CD4-positive, alpha-beta T cell treated with Interleukin-17A for 4 hours (primary cell): ENCODE results near the gene RNF217.
"Not testable (repeated sequence)": the region's sequence is repeated elsewhere in the genome, so short reads cannot be mapped to it uniquely, and the experiment has no call there.

Experiments used
- DNase-seq: peaks from one replicate; pipeline ENCODE4 v3.0.0-alpha.2; 2020; ENCODE audit warnings: mixed read lengths

The RNF217 gene

GRCh38 chr6:125020385-125020784 lies 58.1 kb downstream of the RNF217 start:
- DNase-seq = no peak

DNA sequence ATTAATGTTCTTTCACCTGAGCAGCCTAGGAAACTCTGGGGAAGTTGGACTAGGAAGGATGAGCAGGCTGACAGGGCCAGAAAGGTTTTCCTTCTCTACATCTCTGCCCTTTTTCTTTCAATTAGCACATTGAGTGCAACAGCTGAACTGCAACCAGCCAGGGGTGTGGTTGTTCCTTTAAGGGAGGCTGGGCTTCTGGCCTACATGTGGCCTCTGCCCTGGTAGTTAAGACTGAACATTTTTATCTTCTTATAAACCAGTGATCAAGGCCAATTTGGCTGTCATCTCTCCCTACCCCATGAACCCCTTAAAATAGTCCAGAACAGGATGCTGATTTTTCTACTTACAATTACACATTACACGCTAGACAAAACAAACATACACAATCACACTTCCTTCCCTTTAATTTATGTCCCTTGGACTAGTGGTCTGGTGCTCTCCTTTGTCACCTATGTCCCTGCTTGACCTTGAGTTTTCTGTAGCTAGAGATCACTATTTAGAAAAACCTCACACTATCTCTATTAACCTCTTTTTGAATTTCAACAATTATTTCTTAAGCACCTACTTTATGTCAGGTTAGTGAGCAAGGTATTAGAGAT lies 60.3 kb downstream of the RNF217 start:
- DNase-seq = no peak

DNA sequence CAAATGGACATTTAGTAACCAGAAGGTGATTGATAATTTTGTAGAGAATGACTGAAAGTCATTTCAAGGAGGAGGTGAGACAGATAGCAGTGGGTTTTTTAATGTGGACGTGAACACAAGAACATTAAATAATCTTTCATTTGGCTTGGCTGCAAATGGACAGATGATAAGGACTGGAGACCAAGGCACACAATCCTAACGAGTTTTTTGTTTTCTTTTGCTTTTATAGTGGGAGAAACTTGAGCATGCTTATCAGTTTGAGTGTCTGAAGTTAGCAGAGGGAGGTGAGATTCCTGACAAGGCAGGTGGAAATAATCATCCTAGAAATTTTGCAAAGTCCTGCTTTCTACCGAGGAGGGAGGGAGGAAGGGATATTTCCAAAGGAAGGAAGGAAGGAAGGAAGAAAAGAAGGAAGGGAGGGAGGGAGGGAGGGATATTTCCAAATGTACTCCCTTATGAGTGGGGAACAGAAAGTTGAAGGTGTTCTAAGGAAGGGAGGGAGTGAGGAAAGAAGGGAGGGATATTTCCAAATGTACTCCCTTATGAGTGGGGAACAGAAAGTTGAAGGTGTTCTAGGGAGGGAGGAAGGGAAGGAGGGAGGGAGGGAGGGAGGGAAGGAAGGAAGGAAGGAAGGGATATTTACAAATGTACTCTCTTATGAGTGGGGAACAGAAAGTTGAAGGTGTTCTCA lies 63.1 kb downstream of the RNF217 start:
- DNase-seq = no peak

- DNase-seq = no peak
Measured at GRCh38 chr6:125027287-125027686, 65.0 kb downstream of the RNF217 start.

DNA sequence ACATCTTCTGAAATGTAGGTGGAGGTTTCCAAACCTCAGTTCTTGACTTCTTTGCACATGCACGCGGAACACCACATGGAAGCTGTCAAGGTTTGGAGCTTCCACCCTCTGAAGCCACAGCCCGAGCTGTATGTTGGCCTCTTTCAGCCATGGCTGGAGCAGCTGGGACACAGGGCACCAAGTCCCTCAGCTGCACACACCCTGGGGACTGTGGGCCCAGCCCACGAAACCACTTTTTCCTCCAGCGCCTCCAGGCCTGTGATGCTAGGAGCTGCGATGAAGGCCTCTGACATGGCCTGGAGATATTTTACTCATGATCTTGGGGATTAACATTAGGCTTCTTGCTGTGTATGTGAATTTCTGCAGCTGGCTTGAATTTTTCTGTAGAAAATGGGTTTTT lies 68.7 kb downstream of the RNF217 start:
- no peak for DNase-seq

- no peak for DNase-seq
Measured at GRCh38 chr6:125031385-125031784, 69.1 kb downstream of the RNF217 start.

DNA sequence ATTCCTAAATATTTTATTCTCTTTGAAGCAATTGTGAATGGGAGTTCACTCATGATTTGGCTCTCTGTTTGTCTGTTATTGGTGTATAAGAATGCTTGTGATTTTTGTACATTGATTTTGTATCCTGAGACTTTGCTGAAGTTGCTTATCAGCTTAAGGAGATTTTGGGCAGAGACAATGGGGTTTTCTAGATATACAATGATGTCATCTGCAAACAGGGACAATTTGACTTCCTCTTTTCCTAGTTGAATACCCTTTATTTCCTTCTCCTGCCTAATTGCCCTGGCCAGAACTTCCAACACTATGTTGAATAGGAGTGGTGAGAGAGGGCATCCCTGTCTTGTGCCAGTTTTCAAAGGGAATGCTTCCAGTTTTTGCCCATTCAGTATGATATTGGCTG lies 72.7 kb downstream of the RNF217 start:
- DNase-seq = not testable (repeated sequence)

DNA sequence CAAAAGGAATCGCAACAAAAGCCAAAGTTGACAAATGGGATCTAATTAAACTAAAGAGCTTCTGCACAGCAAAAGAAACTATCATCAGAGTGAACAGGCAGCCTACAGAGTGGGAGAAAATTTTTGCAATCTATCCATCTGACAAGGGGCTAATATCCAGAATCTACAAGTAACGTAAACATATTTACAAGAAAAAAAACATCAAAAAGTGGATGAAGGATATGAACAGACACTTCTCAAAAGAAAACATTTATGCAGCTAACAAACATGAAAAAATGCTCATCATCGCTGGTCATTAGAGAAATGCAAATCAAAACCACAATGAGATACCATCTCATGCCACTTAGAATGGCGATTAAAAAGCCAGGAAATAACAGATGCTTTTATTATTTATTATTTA lies 74.2 kb downstream of the RNF217 start:
- not testable (repeated sequence) for DNase-seq

GRCh38 chr6:125037827-125038226 lies 75.6 kb downstream of the RNF217 start:
- DNase-seq = no peak

DNA sequence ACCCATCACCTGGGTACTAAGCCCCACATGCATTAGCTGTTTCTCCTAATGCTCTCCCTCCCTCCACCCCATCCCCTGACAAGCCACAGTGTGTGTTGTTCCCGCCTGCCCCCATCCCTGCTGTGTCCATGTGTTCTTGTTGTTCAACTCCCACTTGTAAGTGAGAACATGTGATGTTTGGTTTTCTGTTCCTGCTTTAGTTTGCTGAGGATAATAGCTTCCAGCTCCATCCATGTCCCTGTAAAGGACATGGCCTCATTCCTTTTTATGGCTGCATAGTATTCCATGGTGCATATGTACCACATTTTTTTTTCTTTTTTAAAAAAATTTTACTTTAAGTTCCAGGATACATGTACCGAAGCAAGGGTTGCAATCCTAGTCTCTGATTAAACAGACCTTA lies 76.7 kb downstream of the RNF217 start:
- no peak for DNase-seq

DNA sequence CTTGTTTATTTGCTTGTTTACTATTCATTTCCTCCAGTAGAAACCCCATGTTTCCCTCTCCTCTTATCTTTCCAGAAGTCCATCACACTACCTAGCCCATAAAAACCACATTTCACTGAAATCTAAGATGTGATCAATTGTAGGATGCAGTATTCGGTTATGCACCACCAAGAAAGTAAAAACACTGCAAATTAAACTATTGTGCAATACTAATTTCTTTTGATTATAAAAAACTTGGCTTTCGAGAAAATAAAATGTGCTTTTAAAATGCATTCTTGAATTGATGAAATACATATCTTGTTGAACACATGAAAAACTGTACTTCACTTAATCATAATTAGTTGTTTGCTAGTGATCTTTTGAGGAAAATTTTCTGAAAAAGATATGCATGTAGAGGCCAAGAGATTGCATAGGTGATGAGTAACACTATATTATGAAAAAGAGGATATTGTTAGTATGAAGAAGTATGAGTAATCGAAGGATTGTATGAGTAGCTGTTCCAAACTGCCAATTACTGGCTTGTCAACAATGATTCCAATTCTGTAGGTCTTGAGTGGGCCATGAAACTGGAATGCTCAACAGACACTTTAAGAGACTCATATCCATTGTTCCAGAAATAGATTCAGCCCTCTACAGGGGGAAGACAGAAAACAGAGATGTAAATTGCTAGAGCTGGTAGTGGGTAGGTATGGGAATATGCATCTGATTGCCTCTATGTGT lies 79.7 kb downstream of the RNF217 start:
- DNase-seq = no peak

- no peak for DNase-seq
Measured at GRCh38 chr6:125044066-125044465, 81.8 kb downstream of the RNF217 start.

DNA sequence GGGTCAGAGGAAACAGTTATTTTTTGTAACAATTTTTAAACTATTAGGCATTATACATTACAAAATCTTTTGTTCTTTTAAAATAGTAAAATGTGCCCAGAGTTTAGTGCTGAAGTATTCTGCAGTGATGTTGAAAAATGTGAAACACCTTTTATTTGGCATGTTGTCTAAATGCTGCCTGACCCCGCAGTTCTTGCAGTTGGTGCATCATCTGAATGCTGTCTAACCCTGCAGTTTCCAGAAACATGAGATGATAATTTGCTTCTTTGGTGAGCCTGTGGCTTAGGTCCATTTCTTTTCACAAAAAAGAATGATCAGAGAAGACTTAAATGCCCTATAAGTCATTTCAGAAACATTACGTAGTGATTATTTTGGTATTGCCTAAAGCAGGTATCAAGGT lies 82.4 kb downstream of the RNF217 start:
- DNase-seq = no peak

GRCh38 chr6:125046107-125046925 lies 84.1 kb downstream of the RNF217 start:
- no peak for DNase-seq

GRCh38 chr6:125048274-125048673 lies 86.0 kb downstream of the RNF217 start:
- DNase-seq = no peak

- DNase-seq = no peak
Measured at GRCh38 chr6:125050663-125051318, 88.6 kb downstream of the RNF217 start.

GRCh38 chr6:125053809-125054208 lies 91.6 kb downstream of the RNF217 start:
- no peak for DNase-seq

DNA sequence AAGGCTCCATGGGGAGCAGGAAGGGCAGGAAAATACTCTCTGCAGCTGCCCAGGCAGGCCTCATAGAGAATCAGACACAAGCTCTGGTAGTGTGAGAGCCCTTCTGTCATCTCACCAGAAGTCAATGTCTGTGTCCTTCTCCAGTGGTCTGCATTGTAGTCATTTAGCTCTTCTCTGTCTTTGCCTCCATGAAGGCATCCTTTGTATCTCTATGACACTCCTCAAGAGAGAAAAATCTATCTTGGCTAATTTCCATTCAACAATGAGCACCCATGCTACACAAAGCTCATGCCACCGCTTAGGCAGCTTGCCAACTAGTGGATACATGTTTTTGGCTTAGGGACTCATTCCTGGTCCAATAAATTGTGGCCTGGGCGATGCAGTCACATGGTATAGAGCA lies 92.1 kb downstream of the RNF217 start:
- DNase-seq = no peak

DNA sequence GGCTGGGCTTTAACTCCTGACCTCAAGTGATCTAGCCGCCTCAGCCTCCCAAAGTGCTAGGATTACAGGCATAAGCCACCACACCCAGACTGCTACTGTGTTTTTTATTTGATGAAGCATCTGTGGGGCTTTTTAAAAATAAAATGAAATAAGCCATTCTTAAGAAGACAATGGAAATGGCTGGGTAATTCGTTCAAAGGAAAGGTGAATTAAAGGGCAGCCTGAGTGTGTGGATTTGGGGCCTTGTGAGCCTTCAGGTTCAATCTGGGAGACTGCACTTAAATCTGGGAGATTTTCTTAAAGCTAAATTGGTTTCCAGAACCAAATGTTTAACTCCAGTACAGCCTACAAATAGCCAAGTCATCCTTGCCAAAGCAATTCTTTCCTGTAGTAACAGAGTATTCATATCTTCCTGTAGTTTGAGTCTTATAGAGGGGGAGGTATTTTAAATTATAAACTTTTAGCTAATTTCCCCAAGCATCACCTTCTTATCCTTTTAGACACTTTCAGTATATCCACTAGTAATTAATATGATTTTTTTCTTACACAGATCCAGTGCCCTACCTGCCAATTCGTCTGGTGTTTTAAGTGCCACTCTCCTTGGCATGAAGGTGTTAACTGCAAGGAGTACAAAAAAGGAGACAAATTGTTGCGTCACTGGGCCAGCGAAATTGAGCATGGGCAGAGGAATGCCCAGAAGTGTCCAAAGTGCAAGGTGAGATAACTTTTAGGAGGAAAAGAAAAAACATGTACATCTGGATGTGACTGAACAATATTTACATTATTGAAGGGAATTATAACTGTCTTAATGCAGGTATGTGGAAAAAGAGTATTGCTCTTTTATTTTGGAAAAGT lies 95.4 kb downstream of the RNF217 start:
- no peak for DNase-seq

GRCh38 chr6:125058546-125058945 lies 96.3 kb downstream of the RNF217 start:
- DNase-seq = no peak

GRCh38 chr6:125063307-125063706 lies 101.1 kb downstream of the RNF217 start:
- no peak for DNase-seq

GRCh38 chr6:125066140-125066539 lies 103.9 kb downstream of the RNF217 start:
- no peak for DNase-seq
